ENCODE data around the gene TMEM170B.

DNA sequence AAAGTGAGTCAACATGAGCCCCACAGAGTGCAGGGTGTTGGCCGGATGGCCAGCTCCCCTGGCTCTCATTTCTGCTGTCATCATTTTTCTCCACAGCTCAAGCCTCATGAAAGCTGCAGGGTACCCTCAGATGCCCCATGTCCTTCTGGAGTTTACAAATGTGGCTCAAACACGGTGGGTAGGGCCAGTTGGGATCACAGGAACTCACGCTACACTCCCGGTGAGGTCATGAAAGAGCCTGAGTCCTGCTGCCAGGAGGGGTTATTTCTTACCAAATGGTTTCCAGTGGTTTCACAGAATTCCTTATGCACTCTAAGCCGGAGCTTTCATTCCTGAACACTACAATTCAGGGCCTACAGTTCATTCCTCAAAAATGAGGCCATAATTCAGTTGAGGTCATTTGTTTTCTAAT, 78.7 kb downstream of the TMEM170B start:
- TF ChIP-seq, protein P1, sequence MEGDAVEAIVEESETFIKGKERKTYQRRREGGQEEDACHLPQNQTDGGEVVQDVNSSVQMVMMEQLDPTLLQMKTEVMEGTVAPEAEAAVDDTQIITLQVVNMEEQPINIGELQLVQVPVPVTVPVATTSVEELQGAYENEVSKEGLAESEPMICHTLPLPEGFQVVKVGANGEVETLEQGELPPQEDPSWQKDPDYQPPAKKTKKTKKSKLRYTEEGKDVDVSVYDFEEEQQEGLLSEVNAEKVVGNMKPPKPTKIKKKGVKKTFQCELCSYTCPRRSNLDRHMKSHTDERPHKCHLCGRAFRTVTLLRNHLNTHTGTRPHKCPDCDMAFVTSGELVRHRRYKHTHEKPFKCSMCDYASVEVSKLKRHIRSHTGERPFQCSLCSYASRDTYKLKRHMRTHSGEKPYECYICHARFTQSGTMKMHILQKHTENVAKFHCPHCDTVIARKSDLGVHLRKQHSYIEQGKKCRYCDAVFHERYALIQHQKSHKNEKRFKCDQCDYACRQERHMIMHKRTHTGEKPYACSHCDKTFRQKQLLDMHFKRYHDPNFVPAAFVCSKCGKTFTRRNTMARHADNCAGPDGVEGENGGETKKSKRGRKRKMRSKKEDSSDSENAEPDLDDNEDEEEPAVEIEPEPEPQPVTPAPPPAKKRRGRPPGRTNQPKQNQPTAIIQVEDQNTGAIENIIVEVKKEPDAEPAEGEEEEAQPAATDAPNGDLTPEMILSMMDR (IDR thresholded peaks at IDR 0.05), result no peak
- TF ChIP-seq POLR2A (IDR thresholded peaks at IDR 0.05) (no peak), EP300 (IDR thresholded peaks at IDR 0.05) (no peak)
